Spleen (tissue), 11 donors: ENCODE measurements around the gene CFAP210. TPM values are rescaled to one million over a fixed set of nuclear protein-coding genes. Genes with fewer than 3 reads are reported as not detected.

ENCODE experiments used
- DNase-seq: peaks from one replicate; pipeline ENCODE4 v3.0.0-alpha.2; 2020
- H3K27ac ChIP-seq, 8 donors: fragments of 200-600 bp; sonication (generic) in 7 of 8; 1 replicate in 4 of 8; 2 replicates in 4 of 8; pipeline versions ENCODE4 v1.5.0 to v1.8.0; 2016 to 2021; ENCODE audit warnings: inconsistent platforms in 4 of 8, mild to moderate bottlenecking in 4 of 8, moderate library complexity in 1 of 8
- H3K27me3 ChIP-seq, 7 donors: fragments of 200-600 bp; sonication (generic) in 6 of 7; replicated peaks in 1 of 7; 1 replicate in 4 of 7; 2 replicates in 3 of 7; pipeline versions ENCODE4 v1.5.0 to v1.8.0; 2016 to 2021; ENCODE audit warnings: inconsistent platforms in 3 of 7, mild to moderate bottlenecking in 1 of 7
- H3K36me3 ChIP-seq, 6 donors: fragments of 200-600 bp; sonication (generic) in 5 of 6; 1 replicate in 4 of 6; 2 replicates in 2 of 6; pipeline versions ENCODE4 v1.5.0 to v1.8.0; 2016 to 2021; ENCODE audit warnings: inconsistent platforms in 2 of 6
- H3K4me1 ChIP-seq, 6 donors: fragments of 200-600 bp; sonication (generic) in 5 of 6; 1 replicate in 3 of 6; 2 replicates in 3 of 6; pipeline versions ENCODE4 v1.5.0 to v1.8.0; 2016 to 2021; ENCODE audit warnings: inconsistent platforms in 3 of 6
- H3K4me3 ChIP-seq, 8 donors: fragments of 200-600 bp; sonication (generic) in 7 of 8; 1 replicate in 4 of 8; 2 replicates in 4 of 8; pipeline versions ENCODE4 v1.5.0 to v1.8.0; 2016 to 2021; ENCODE audit warnings: inconsistent platforms in 4 of 8, mild to moderate bottlenecking in 4 of 8, moderate library complexity in 2 of 8
- H3K9me3 ChIP-seq, 8 donors: fragments of 200-600 bp; sonication (generic) in 7 of 8; 1 replicate in 4 of 8; 2 replicates in 4 of 8; pipeline versions ENCODE4 v1.5.0 to v1.8.0; 2016 to 2021; ENCODE audit warnings: inconsistent platforms in 4 of 8
- POLR2A ChIP-seq, 3 donors: fragments of 450-650 bp; IDR thresholded peaks; one replicate each; pipeline ENCODE4 v1.5.1; 2017; ENCODE audit warnings: antibody characterized with exemption in 3 of 3, mild to moderate bottlenecking in 1 of 3
- POLR2AphosphoS5 ChIP-seq, 3 donors: sonication (generic); formaldehyde crosslinking; IDR thresholded peaks; one replicate each; pipeline ENCODE4 v1.5.1; 2017; ENCODE audit warnings: antibody characterized with exemption in 3 of 3
- WGBS, 5 donors: extraction: QIAGEN DNeasy Blood & Tissue Kit in 3 of 5; methylation state at CpG; one replicate each; pipeline versions ENCODE4 v1.1.5 to v1.1.7; 2013 to 2018; 5-methylcytosine and 5-hydroxymethylcytosine counted together
- intact Hi-C: fragments of 100-400 bp; cut with DNase I; formaldehyde crosslinking; loops from one replicate; pipeline ENCODE4 v1.15.0; 2023; ENCODE audit warnings: low total_unique reads
- polyA plus RNA-seq, 3 donors: library from polyadenylated mRNA; stranded (reverse); fragments of 200-250 nt; gene quantifications; one replicate each; pipeline ENCODE4 v1.2.1, GENCODE V29; 2013
- total RNA-seq, 7 donors: library from RNA; depleted of rRNA in 3 of 7; stranded (reverse); fragments of >200 nt in 3 of 7; fragmentation: NEBNext Ultra II Directional in 4 of 7; extraction: Animal tissue kit (Norgen Biotek cat#: 25700) in 4 of 7; gene quantifications; one replicate each; pipeline versions ENCODE4 v1.1.0 to v1.2.1, GENCODE V29; 2016 to 2021
- TF ChIP-seq, protein P1 (sequence below), 11 experiments: fragments of 200-600 bp in 7 of 11; fragments of 450-650 bp in 4 of 11; sonication (generic) in 4 of 11; IDR thresholded peaks in 8 of 11; conservative IDR thresholded peaks in 3 of 11; 1 replicate in 7 of 11; 2 replicates in 4 of 11; pipeline versions ENCODE4 v1.4.0 to v1.8.0; 2016 to 2021; ENCODE audit warnings: antibody characterized with exemption in 11 of 11, inconsistent platforms in 4 of 11, mild to moderate bottlenecking in 1 of 11
- donor health status: healthy with polysubstance abuse.
- donor health status: DM: no; HTN: no; CAD: no; lungs with moderate emphysema.
- donor health status: DM: no; HTN: no; CAD: no.
- donor health status: Bipolar disorder and iron deficiency.
- donor health status: healthy.
- donor health status: DM: no; HTN: no; CAD: no.
- donor health status: DM: yes; HTN: yes; CAD: no.

CFAP210 gene
- total and polyA plus RNA-seq, 10 donors = 0.09 to 0.15 TPM; not detected in 8

DNA sequence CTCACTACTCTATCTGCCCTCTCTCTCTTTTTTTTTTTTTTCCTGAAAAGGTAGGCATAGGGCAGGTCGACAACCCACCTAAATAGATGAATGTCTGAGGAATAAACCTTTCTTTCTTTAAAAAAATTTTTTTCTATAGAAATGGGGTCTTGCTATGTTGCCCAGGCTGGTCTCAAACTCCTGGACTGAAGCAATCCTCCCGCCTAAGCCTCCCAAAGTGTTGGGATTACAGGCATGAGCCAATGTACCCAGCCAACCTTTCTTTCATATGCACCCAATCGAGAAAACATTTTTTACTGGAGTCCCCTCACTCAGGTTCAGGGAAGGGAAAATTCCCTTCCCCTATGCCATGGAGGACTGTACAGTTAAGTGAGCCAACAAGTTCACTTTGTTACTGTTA, 31.0 kb downstream of the CFAP210 start:
- Histone ChIP-seq H3K36me3 (no peaks in the 10 kb centered on the region), H3K27me3 (no peaks in the 10 kb centered on the region), H3K9me3 (no peaks in the 10 kb centered on the region), H3K4me1 (peaks cover 0 to 7% (median 0%) of the 10 kb centered on the region in 6 donors), H3K27ac (no peak overlapping the region), H3K4me3 (no peak overlapping the region)
- intact Hi-C loops = no loop called here
- no peak for DNase-seq
- no peak for TF ChIP-seq POLR2AphosphoS5 (IDR thresholded peaks at IDR 0.05)
- TF ChIP-seq, protein P1, sequence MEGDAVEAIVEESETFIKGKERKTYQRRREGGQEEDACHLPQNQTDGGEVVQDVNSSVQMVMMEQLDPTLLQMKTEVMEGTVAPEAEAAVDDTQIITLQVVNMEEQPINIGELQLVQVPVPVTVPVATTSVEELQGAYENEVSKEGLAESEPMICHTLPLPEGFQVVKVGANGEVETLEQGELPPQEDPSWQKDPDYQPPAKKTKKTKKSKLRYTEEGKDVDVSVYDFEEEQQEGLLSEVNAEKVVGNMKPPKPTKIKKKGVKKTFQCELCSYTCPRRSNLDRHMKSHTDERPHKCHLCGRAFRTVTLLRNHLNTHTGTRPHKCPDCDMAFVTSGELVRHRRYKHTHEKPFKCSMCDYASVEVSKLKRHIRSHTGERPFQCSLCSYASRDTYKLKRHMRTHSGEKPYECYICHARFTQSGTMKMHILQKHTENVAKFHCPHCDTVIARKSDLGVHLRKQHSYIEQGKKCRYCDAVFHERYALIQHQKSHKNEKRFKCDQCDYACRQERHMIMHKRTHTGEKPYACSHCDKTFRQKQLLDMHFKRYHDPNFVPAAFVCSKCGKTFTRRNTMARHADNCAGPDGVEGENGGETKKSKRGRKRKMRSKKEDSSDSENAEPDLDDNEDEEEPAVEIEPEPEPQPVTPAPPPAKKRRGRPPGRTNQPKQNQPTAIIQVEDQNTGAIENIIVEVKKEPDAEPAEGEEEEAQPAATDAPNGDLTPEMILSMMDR (IDR thresholded peaks at IDR 0.05 in 8 of 11, conservative IDR thresholded peaks at IDR 0.05 in 3 of 11) = no peak
- TF ChIP-seq POLR2A (IDR thresholded peaks at IDR 0.05) = no peak
- 82 to 95% (median 90%) methylated on average over 3 of the region's 3 CpGs for WGBS, 5 donors

GRCh38 chr2:169662744-169663143, 31.5 kb downstream of the CFAP210 start:
- DNase-seq = no peak
- Histone ChIP-seq H3K4me1 (peaks cover 0 to 7% (median 0%) of the 10 kb centered on the region in 6 donors), H3K27me3 (no peaks in the 10 kb centered on the region), H3K27ac (no peak overlapping the region), H3K4me3 (no peak overlapping the region), H3K9me3 (no peaks in the 10 kb centered on the region), H3K36me3 (no peaks in the 10 kb centered on the region)
- WGBS, 5 donors = 81 to 100% (median 98%) methylated on average over 1 of the region's 1 CpG
- intact Hi-C loops = no loop called here
- no peak for TF ChIP-seq POLR2AphosphoS5 (IDR thresholded peaks at IDR 0.05)
- no peak for TF ChIP-seq POLR2A (IDR thresholded peaks at IDR 0.05)
- TF ChIP-seq, protein P1 (IDR thresholded peaks at IDR 0.05 in 8 of 11, conservative IDR thresholded peaks at IDR 0.05 in 3 of 11) = no peak

GRCh38 chr2:169661265-169661664, 32.9 kb downstream of the CFAP210 start:
- H3K4me1 ChIP-seq = peaks cover 0 to 7% (median 0%) of the 10 kb centered on the region in 6 donors
- WGBS, 5 donors = 69 to 86% (median 81%) methylated on average over 3 of the region's 3 CpGs
- no peak overlapping the region for H3K27ac ChIP-seq
- no peaks in the 10 kb centered on the region for H3K27me3 ChIP-seq
- TF ChIP-seq, protein P1 (IDR thresholded peaks at IDR 0.05 in 8 of 11, conservative IDR thresholded peaks at IDR 0.05 in 3 of 11) = no peak
- TF ChIP-seq POLR2A (IDR thresholded peaks at IDR 0.05) = no peak
- TF ChIP-seq POLR2AphosphoS5 (IDR thresholded peaks at IDR 0.05) = no peak
- no peaks in the 10 kb centered on the region for H3K36me3 ChIP-seq
- no peaks in the 10 kb centered on the region for H3K9me3 ChIP-seq
- intact Hi-C loops = no loop called here
- H3K4me3 ChIP-seq = no peak overlapping the region
- no peak for DNase-seq

GRCh38 chr2:169659320-169659719, 34.9 kb downstream of the CFAP210 start:
- intact Hi-C loops = no loop called here
- Histone ChIP-seq H3K27ac (no peak overlapping the region), H3K9me3 (no peaks in the 10 kb centered on the region), H3K4me3 (no peak overlapping the region), H3K4me1 (peaks cover 0 to 7% (median 0%) of the 10 kb centered on the region in 6 donors), H3K27me3 (no peaks in the 10 kb centered on the region), H3K36me3 (no peaks in the 10 kb centered on the region)
- no peak for TF ChIP-seq POLR2AphosphoS5 (IDR thresholded peaks at IDR 0.05)
- TF ChIP-seq, protein P1 (IDR thresholded peaks at IDR 0.05 in 8 of 11, conservative IDR thresholded peaks at IDR 0.05 in 3 of 11) = no peak
- no peak for TF ChIP-seq POLR2A (IDR thresholded peaks at IDR 0.05)
- no peak for DNase-seq
- 21 to 48% (median 32%) methylated on average over 1 of the region's 1 CpG for WGBS, 5 donors
